Bronchial epithelial cell (primary cell): ENCODE data around the gene SDS. TPM values are rescaled to one million over a fixed set of nuclear protein-coding genes. Genes with fewer than 3 reads are reported as not detected.

Source experiments
- DNase-seq: peaks from one replicate; pipeline ENCODE4 v3.0.0-alpha.2; 2010; ENCODE audit warnings: low read depth
- FAIRE-seq: peaks from 2 replicates; lab custom pipeline; 2011; peaks lifted over from hg19 to GRCh38; lab: Jason Lieb, UNC
- H3K27me3 ChIP-seq: 2 replicates; pipeline ENCODE4 v1.5.1; 2011; ENCODE audit warnings: low read length; ENCODE audit not compliant: control insufficient read depth, insufficient read depth
- H3K36me3 ChIP-seq: 2 replicates; pipeline ENCODE4 v1.5.1; 2011; ENCODE audit warnings: low read length; ENCODE audit not compliant: control insufficient read depth, insufficient read depth
- H3K4me3 ChIP-seq: 2 replicates; pipeline ENCODE4 v1.5.1; 2011; ENCODE audit warnings: mild to moderate bottlenecking, low read depth, low read length, control low read depth
- CTCF ChIP-seq: IDR thresholded peaks from 2 replicates; pipeline ENCODE4 v1.5.1; 2011; ENCODE audit warnings: mild to moderate bottlenecking, moderate library complexity, low read length, control low read depth, inconsistent platforms; ENCODE audit not compliant: insufficient read depth, severe bottlenecking
- total RNA-seq: library from RNA; depleted of rRNA; stranded (reverse); fragments of >200 nt; gene quantifications from 2 replicates; pipeline ENCODE4 v1.2.1, GENCODE V29; 2014

SDS gene
- total RNA-seq, 1 donor from 2014 or later: not detected

DNA sequence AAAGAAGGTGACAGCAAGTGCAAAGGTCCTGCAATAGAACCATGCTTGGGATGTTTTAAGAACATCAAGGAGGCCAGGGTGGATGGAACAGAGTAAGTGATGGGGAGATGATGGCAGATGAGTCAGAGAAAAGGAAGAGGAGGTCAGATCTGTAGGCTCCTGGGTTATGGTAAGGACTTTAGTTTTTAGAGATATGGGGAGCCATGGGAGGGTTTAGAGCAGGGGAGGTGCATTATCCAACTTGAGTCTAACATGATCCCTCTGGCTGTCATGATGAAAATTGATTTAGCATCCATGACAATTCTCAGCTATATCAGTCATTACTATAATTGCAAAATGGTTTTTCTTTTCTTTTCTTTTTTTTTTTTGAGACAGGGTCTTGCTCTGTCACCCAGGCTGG, 52.6 kb downstream of the SDS start:
- H3K4me3 ChIP-seq: no peak overlapping the region
- no peak for TF ChIP-seq CTCF
- no peak for DNase-seq
- H3K36me3 ChIP-seq: no peaks in the 10 kb centered on the region
- peaks cover 2% of the 10 kb centered on the region for H3K27me3 ChIP-seq
- FAIRE-seq: no peak

DNA sequence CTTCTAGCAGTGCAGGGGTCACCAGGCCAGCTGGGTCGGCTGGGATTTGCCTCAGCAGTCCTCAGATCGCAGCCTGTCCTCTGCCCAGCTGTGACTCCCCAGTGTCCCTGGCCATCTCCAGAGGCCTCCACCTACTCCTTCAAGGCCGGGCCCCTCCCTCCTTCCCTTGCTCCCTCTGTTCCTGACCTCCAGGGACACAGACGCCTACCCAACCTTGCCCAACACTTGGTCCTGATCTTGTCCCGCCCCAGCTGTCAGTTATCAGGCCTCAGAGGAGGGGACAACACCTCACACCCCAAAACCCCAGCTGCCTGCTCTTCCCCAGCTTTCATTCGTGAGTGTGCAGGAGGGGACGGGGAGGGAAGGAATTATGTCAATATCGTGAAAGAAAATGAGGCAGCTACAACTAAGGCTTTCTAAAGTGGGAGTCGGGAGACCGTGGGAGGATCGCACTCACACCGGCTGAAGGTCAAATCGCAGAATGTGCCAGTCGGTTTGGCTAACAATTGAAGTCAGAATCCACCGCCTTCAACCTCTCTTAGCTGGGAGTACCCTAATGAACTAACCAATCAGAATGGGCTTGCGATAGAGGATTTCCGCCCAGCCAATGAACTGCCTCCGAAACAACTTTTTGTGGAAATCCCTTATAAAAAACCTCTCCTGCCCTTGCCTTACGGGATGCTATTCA, 54.7 kb downstream of the SDS start:
- FAIRE-seq: no peak
- H3K4me3 ChIP-seq: no peak overlapping the region
- DNase-seq: no peak

GRCh38 chr12:113347892-113348291, 55.8 kb downstream of the SDS start:
- TF ChIP-seq CTCF: no peak
- Histone ChIP-seq H3K4me3 (no peak overlapping the region), H3K36me3 (no peaks in the 10 kb centered on the region), H3K27me3 (peaks cover 2% of the 10 kb centered on the region)
- FAIRE-seq (no peak), DNase-seq (no peak)

More for the DNA sequence above, 54.7 kb downstream of the SDS start:
- Histone ChIP-seq H3K27me3 (peaks cover 2% of the 10 kb centered on the region), H3K36me3 (no peaks in the 10 kb centered on the region)
- TF ChIP-seq CTCF: no peak

DNA sequence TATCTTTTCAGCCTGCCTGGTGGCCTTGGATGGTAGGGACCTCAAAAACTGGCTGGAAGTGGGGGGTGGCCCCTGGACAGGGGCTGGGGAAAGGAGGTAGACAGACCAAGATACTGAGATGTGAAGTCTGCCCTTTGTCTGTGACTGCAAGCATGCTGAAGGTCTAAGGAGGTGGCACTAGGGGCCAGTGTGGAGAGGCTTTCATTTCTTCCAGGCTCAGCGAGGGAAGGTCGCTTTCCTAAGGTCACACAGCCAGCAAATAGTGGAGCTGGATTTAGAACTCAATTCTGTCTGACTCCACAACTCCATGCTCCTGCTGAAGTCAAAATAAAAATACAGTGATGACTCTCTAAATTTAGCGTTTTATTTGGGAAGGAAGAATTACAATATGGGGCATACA, 56.6 kb downstream of the SDS start:
- FAIRE-seq: no peak
- Histone ChIP-seq H3K4me3 (no peak overlapping the region), H3K27me3 (peaks cover 2% of the 10 kb centered on the region), H3K36me3 (no peaks in the 10 kb centered on the region)
- TF ChIP-seq CTCF: no peak
- no peak for DNase-seq

DNA sequence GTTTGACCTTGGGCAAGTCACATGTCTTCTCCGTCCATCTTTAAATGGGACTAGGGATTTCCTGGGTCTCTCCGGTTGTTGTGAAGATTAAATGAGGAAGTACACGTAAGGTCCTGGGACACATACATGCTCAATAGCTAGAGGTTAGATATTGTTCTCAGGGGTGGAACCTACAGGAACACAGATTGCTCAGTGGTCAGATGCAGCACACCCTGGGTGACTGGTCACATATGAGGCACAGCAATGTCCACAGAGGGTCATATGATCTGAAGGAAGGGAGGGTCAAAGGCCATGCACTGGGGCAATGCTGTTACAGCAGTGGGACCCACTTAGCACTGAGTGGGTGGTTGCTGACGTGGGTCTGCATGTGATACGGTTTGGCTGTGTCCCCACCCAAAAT, 57.3 kb downstream of the SDS start:
- FAIRE-seq (no peak), DNase-seq (no peak)
- Histone ChIP-seq H3K4me3 (no peak overlapping the region), H3K36me3 (no peaks in the 10 kb centered on the region), H3K27me3 (peaks cover 2% of the 10 kb centered on the region)
- TF ChIP-seq CTCF: no peak

DNA sequence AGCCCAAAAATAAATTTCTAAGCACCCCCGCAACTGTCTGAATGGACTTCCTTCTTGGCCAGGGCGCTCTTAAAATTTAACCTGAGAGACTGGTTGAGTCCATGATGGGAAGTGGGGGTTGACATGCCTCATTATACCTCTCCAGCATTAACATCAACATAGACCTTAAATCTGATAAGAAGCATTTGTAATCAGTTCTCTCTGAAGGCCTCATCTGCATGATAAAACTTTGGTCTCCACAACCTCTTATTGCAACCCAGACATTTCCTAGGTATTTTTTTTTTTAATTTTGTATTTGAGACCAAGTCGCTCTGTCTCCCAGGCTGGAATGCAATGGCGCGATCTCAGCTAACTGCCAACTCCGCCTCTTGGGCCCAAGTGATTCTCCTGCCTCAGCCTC, 58.4 kb downstream of the SDS start:
- peaks cover 2% of the 10 kb centered on the region for H3K27me3 ChIP-seq
- TF ChIP-seq CTCF: no peak
- H3K4me3 ChIP-seq: no peak overlapping the region
- DNase-seq (no peak), FAIRE-seq (no peak)
- no peaks in the 10 kb centered on the region for H3K36me3 ChIP-seq
